Right lobe of liver (tissue), 6 donors: ENCODE measurements around the gene IL17RA. TPM values are rescaled to one million over a fixed set of nuclear protein-coding genes. Genes with fewer than 3 reads are reported as not detected.

Experiments used
- ATAC-seq, 4 donors: fragments of 200-7000 bp; cut with Tn5 transposase; one replicate each; pipeline ENCODE4 v1.9.1; 2020; ENCODE audit warnings: mild to moderate bottlenecking in 4 of 4, moderate library complexity in 4 of 4
- DNase-seq, 3 donors: peaks; one replicate each; pipeline ENCODE4 v3.0.0-alpha.2; 2020
- H3K27ac ChIP-seq, 3 donors: fragments of 200-600 bp; one replicate each; pipeline ENCODE4 v1.8.0; 2022
- H3K27me3 ChIP-seq, 2 donors: fragments of 200-600 bp; one replicate each; pipeline ENCODE4 v1.8.0; 2022
- H3K36me3 ChIP-seq, 4 donors: fragments of 200-600 bp; sonication (generic) in 1 of 4; one replicate each; pipeline versions ENCODE4 v1.5.1 to v1.8.0; 2017 to 2022; ENCODE audit warnings: control low read depth in 1 of 4
- H3K4me1 ChIP-seq, 4 donors: fragments of 200-600 bp; sonication (generic) in 1 of 4; one replicate each; pipeline versions ENCODE4 v1.5.1 to v1.8.0; 2017 to 2022; ENCODE audit warnings: control low read depth in 1 of 4
- H3K4me3 ChIP-seq, 3 donors: fragments of 200-600 bp; one replicate each; pipeline ENCODE4 v1.8.0; 2022
- H3K9me3 ChIP-seq, 4 donors: fragments of 200-600 bp; sonication (generic) in 1 of 4; one replicate each; pipeline versions ENCODE4 v1.5.1 to v1.8.0; 2017 to 2022; ENCODE audit warnings: control low read depth in 1 of 4
- CTCF ChIP-seq, 4 donors: fragments of 200-600 bp in 3 of 4; fragments of 450-650 bp in 1 of 4; IDR thresholded peaks; one replicate each; pipeline versions ENCODE4 v1.5.1 to v1.8.0; 2016 to 2022; ENCODE audit warnings: antibody characterized with exemption in 4 of 4, mild to moderate bottlenecking in 2 of 4
- POLR2A ChIP-seq: fragments of 450-650 bp; IDR thresholded peaks from one replicate; pipeline ENCODE4 v1.6.1; 2017; ENCODE audit warnings: antibody characterized with exemption, mild to moderate bottlenecking
- WGBS: methylation state at CpG from one replicate; pipeline ENCODE4 v1.1.6; 2018; ENCODE audit warnings: low coverage, low lambda C conversion rate; ENCODE audit not compliant: insufficient coverage; ENCODE audit errors: missing lambda C conversion rate; 5-methylcytosine and 5-hydroxymethylcytosine counted together
- intact Hi-C, 2 donors: fragments of 100-400 bp; cut with DNase I; formaldehyde crosslinking; loops; one replicate each; pipeline versions ENCODE4 v1.11.2 to v1.14.1; 2022
- total RNA-seq, 6 experiments: library from RNA; depleted of rRNA in 2 of 6; stranded (reverse); fragments of >200 nt in 2 of 6; fragmentation: NEBNext Ultra II Directional in 3 of 6; extraction: Animal tissue kit (Norgen Biotek cat#: 25700) in 3 of 6; gene quantifications; one replicate each; pipeline versions ENCODE4 v1.1.0 to v1.2.4, GENCODE V29; 2016 to 2023
- donor health status: DM: no; HTN: yes; CAD: no.
- donor health status: DM: no; HTN: no; CAD: no.
- donor health status: DM: no; HTN: no; CAD: no.
- donor health status: DM: no; HTN: yes; CAD: no.
- donor health status: DM: no; HTN: yes; CAD: no.

IL17RA gene
- total RNA-seq, 6 experiments from 2014 or later, result 7.1 to 13.6 (median 9.6) TPM

GRCh38 chr22:17113600-17113999, 28.8 kb downstream of the IL17RA start:
- peaks cover 0 to 15% (median 0%) of the 10 kb centered on the region in 4 donors for H3K36me3 ChIP-seq
- no peak overlapping the region for H3K27ac ChIP-seq
- H3K9me3 ChIP-seq, result no peaks in the 10 kb centered on the region
- WGBS, result 55% methylated on average over 2 of the region's 8 CpGs
- no peak for TF ChIP-seq POLR2A
- no peak for TF ChIP-seq CTCF (IDR thresholded peaks at IDR 0.05)
- intact Hi-C loops, result no loop called here
- H3K4me1 ChIP-seq, result no peaks in the 10 kb centered on the region
- no peak overlapping the region for H3K4me3 ChIP-seq
- H3K27me3 ChIP-seq, result no peaks in the 10 kb centered on the region
- no peak for DNase-seq
- ATAC-seq, result no peak

GRCh38 chr22:17114173-17114897, 29.5 kb downstream of the IL17RA start:
- 64% methylated on average over 8 of the region's 13 CpGs for WGBS
- no peaks in the 10 kb centered on the region for H3K27me3 ChIP-seq
- ATAC-seq (no peak), DNase-seq (no peak)
- no peak overlapping the region for H3K4me3 ChIP-seq
- intact Hi-C loops, result no loop called here
- no peak overlapping the region for H3K27ac ChIP-seq
- TF ChIP-seq CTCF (IDR thresholded peaks at IDR 0.05), result no peak
- TF ChIP-seq POLR2A, result no peak
- H3K9me3 ChIP-seq, result no peaks in the 10 kb centered on the region
- H3K4me1 ChIP-seq, result no peaks in the 10 kb centered on the region
- peaks cover 0 to 8% (median 0%) of the 10 kb centered on the region in 4 donors for H3K36me3 ChIP-seq

GRCh38 chr22:17114898-17115235, 30.1 kb downstream of the IL17RA start:
- ATAC-seq, result no peak

GRCh38 chr22:17115236-17115635, 30.4 kb downstream of the IL17RA start:
- H3K36me3 ChIP-seq, result no peaks in the 10 kb centered on the region
- no peaks in the 10 kb centered on the region for H3K4me1 ChIP-seq
- H3K27me3 ChIP-seq, result no peaks in the 10 kb centered on the region
- intact Hi-C loops, result no loop called here
- no peak for DNase-seq
- no peaks in the 10 kb centered on the region for H3K9me3 ChIP-seq
- 55% methylated on average over 3 of the region's 4 CpGs for WGBS
- ATAC-seq, result no peak
- H3K27ac ChIP-seq, result no peak overlapping the region
- TF ChIP-seq POLR2A (no peak), CTCF (IDR thresholded peaks at IDR 0.05) (no peak)
- no peak overlapping the region for H3K4me3 ChIP-seq

More at GRCh38 chr22:17114898-17115235, 30.1 kb downstream of the IL17RA start:
- no peaks in the 10 kb centered on the region for H3K9me3 ChIP-seq
- TF ChIP-seq POLR2A, result no peak
- no peak for TF ChIP-seq CTCF (IDR thresholded peaks at IDR 0.05)
- 83% methylated on average over 2 of the region's 9 CpGs for WGBS
- H3K27me3 ChIP-seq, result no peaks in the 10 kb centered on the region
- no peak overlapping the region for H3K27ac ChIP-seq
- DNase-seq, result no peak
- intact Hi-C loops, result no loop called here
- H3K4me3 ChIP-seq, result no peak overlapping the region
- H3K36me3 ChIP-seq, result peaks cover 0 to 2% (median 0%) of the 10 kb centered on the region in 4 donors
- no peaks in the 10 kb centered on the region for H3K4me1 ChIP-seq
